Spleen (tissue), 7 donors: ENCODE data around the gene WWC1.

Experiments used
- POLR2A ChIP-seq, 3 donors: fragments of 450-650 bp; IDR thresholded peaks; one replicate each; pipeline ENCODE4 v1.5.1; 2017; ENCODE audit warnings: antibody characterized with exemption in 3 of 3, mild to moderate bottlenecking in 1 of 3
- POLR2AphosphoS5 ChIP-seq, 3 donors: sonication (generic); formaldehyde crosslinking; IDR thresholded peaks; one replicate each; pipeline ENCODE4 v1.5.1; 2017; ENCODE audit warnings: antibody characterized with exemption in 3 of 3
- TF ChIP-seq, protein P1 (sequence below), 11 experiments: fragments of 200-600 bp in 7 of 11; fragments of 450-650 bp in 4 of 11; sonication (generic) in 4 of 11; IDR thresholded peaks in 8 of 11; conservative IDR thresholded peaks in 3 of 11; 1 replicate in 7 of 11; 2 replicates in 4 of 11; pipeline versions ENCODE4 v1.4.0 to v1.8.0; 2016 to 2021; ENCODE audit warnings: antibody characterized with exemption in 11 of 11, inconsistent platforms in 4 of 11, mild to moderate bottlenecking in 1 of 11
- donor health status: DM: no; HTN: no; CAD: no; lungs with moderate emphysema.
- donor health status: DM: no; HTN: no; CAD: no.
- donor health status: DM: no; HTN: no; CAD: no.

DNA sequence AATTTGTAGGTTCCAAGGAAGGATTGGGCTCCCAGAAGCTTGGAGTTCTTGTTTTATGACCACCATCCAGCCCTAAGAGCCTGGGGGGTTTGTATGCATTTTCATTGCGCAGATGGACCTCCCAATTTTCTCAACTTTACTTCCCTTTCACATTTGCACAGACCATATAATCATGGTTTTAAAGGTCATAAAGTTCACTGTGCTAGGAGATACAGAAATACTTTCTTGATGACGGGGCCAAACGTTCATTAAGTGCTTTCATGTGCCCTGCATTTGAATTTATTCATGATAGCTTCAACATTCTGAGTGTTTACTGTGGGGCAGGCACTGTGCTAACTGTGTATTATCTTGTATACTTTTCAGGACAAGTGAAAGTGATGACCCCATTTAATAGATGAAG, 51.5 kb downstream of the WWC1 start:
- TF ChIP-seq, protein P1, sequence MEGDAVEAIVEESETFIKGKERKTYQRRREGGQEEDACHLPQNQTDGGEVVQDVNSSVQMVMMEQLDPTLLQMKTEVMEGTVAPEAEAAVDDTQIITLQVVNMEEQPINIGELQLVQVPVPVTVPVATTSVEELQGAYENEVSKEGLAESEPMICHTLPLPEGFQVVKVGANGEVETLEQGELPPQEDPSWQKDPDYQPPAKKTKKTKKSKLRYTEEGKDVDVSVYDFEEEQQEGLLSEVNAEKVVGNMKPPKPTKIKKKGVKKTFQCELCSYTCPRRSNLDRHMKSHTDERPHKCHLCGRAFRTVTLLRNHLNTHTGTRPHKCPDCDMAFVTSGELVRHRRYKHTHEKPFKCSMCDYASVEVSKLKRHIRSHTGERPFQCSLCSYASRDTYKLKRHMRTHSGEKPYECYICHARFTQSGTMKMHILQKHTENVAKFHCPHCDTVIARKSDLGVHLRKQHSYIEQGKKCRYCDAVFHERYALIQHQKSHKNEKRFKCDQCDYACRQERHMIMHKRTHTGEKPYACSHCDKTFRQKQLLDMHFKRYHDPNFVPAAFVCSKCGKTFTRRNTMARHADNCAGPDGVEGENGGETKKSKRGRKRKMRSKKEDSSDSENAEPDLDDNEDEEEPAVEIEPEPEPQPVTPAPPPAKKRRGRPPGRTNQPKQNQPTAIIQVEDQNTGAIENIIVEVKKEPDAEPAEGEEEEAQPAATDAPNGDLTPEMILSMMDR (IDR thresholded peaks at IDR 0.05 in 8 of 11, conservative IDR thresholded peaks at IDR 0.05 in 3 of 11): no peak
- no peak for TF ChIP-seq POLR2AphosphoS5 (IDR thresholded peaks at IDR 0.05)
- no peak for TF ChIP-seq POLR2A (IDR thresholded peaks at IDR 0.05)
